Thoracic aorta (tissue), 2 donors: ENCODE measurements around the gene PAX2. TPM values are rescaled to one million over a fixed set of nuclear protein-coding genes. Genes with fewer than 3 reads are reported as not detected.

ENCODE experiments used
- ATAC-seq: fragments of 150-250 bp; one replicate; pipeline ENCODE4 v1.8.0; 2017; ENCODE audit warnings: low read depth; ENCODE audit not compliant: insufficient number of reproducible peaks, low FRiP score
- DNase-seq: peaks from one replicate; pipeline ENCODE4 v3.0.0-alpha.2; 2020; ENCODE audit warnings: low spot score
- H3K27ac ChIP-seq, 2 donors: fragments of 200-600 bp; sonication (generic); 1 replicate in 1 of 2; 2 replicates in 1 of 2; pipeline ENCODE4 v1.5.1; 2016; ENCODE audit warnings: mild to moderate bottlenecking in 2 of 2, moderate library complexity in 2 of 2
- H3K27me3 ChIP-seq: fragments of 200-600 bp; sonication (generic); replicated peaks from 2 replicates; pipeline ENCODE4 v1.6.0; 2016; ENCODE audit warnings: mild to moderate bottlenecking; ENCODE audit not compliant: insufficient read depth
- H3K36me3 ChIP-seq: fragments of 200-600 bp; sonication (generic); one replicate; pipeline ENCODE4 v1.5.1; 2016
- H3K4me1 ChIP-seq, 2 donors: fragments of 200-600 bp; sonication (generic); 1 replicate in 1 of 2; 2 replicates in 1 of 2; pipeline versions ENCODE4 v1.5.1 to v1.6.0; 2016; ENCODE audit warnings: low read depth in 2 of 2, mild to moderate bottlenecking in 1 of 2; ENCODE audit not compliant: control insufficient read depth in 1 of 2
- H3K4me3 ChIP-seq: fragments of 200-600 bp; sonication (generic); 2 replicates; pipeline ENCODE4 v1.5.1; 2016; ENCODE audit warnings: mild to moderate bottlenecking
- H3K9me3 ChIP-seq: fragments of 200-600 bp; sonication (generic); 2 replicates; pipeline ENCODE4 v1.5.1; 2016
- total RNA-seq, 2 donors: library from RNA; depleted of rRNA; stranded (reverse); fragments of >200 nt; gene quantifications; one replicate each; pipeline versions ENCODE4 v1.1.0 to v1.2.3, GENCODE V29; 2016
- TF ChIP-seq, protein P1 (sequence below): fragments of 200-600 bp; sonication (generic); IDR thresholded peaks from one replicate; pipeline ENCODE4 v1.5.1; 2019; ENCODE audit warnings: antibody characterized with exemption

The PAX2 gene
- total RNA-seq, 2 donors from 2014 or later, result not detected

GRCh38 chr10:100775386-100775785 lies 30.0 kb downstream of the PAX2 start:
- no peaks in the 10 kb centered on the region for H3K4me1 ChIP-seq
- TF ChIP-seq, protein P1, sequence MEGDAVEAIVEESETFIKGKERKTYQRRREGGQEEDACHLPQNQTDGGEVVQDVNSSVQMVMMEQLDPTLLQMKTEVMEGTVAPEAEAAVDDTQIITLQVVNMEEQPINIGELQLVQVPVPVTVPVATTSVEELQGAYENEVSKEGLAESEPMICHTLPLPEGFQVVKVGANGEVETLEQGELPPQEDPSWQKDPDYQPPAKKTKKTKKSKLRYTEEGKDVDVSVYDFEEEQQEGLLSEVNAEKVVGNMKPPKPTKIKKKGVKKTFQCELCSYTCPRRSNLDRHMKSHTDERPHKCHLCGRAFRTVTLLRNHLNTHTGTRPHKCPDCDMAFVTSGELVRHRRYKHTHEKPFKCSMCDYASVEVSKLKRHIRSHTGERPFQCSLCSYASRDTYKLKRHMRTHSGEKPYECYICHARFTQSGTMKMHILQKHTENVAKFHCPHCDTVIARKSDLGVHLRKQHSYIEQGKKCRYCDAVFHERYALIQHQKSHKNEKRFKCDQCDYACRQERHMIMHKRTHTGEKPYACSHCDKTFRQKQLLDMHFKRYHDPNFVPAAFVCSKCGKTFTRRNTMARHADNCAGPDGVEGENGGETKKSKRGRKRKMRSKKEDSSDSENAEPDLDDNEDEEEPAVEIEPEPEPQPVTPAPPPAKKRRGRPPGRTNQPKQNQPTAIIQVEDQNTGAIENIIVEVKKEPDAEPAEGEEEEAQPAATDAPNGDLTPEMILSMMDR, result no peak
- H3K27me3 ChIP-seq, result no peaks in the 10 kb centered on the region
- DNase-seq (no peak), ATAC-seq (no peak)
- H3K4me3 ChIP-seq, result no peak overlapping the region
- no peaks in the 10 kb centered on the region for H3K9me3 ChIP-seq
- no peaks in the 10 kb centered on the region for H3K36me3 ChIP-seq
- no peak overlapping the region for H3K27ac ChIP-seq

DNA sequence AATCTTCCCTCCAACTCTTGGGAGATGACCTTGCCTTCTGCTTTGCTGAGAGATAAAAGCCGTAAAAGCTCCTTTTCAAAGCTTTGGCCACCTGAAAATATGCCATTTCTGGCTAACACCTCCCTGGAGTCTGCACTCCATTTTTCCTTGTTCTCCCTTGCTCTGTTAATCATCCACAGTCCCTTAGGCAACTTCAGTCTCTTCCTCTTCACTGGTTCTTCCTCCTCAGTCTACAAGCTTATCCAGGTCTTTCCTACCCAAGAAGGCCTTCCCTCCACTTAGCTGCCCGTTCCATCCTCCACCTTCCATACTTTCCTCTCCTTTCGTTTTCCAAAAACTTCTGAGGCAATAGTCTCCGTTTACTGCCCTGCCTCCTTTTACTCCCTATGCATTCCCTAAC lies 30.5 kb downstream of the PAX2 start:
- TF ChIP-seq, protein P1, result no peak
- DNase-seq (no peak), ATAC-seq (no peak)
- Histone ChIP-seq H3K27ac (no peak overlapping the region), H3K27me3 (no peaks in the 10 kb centered on the region), H3K4me1 (no peaks in the 10 kb centered on the region), H3K9me3 (no peaks in the 10 kb centered on the region), H3K4me3 (no peak overlapping the region), H3K36me3 (no peaks in the 10 kb centered on the region)

DNA sequence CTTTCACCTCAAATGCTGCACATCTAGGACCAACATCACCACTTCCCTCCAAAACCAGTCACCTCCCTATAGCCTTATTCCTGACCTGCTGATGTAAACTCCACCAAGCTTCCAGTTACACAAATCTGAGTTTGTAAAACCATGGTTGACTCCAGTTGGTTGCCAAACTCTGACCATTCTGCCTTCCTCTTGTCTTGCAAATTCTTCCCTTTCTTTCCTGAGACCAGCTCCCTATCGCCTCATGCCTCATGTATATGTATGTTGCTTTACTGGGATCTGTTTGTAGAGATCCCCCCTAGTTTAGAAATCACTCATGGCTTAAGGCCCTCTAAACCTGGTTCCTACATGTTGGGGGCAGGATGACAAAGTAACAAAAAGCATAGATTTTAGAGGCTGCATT lies 31.3 kb downstream of the PAX2 start:
- TF ChIP-seq, protein P1, result no peak
- no peak for DNase-seq
- Histone ChIP-seq H3K4me1 (no peaks in the 10 kb centered on the region), H3K27ac (no peak overlapping the region), H3K27me3 (no peaks in the 10 kb centered on the region), H3K36me3 (no peaks in the 10 kb centered on the region), H3K4me3 (no peak overlapping the region), H3K9me3 (no peaks in the 10 kb centered on the region)
- no peak for ATAC-seq

- H3K27ac ChIP-seq, result no peak overlapping the region
- DNase-seq (no peak), ATAC-seq (no peak)
- H3K4me1 ChIP-seq, result no peaks in the 10 kb centered on the region
- no peak overlapping the region for H3K4me3 ChIP-seq
- no peaks in the 10 kb centered on the region for H3K27me3 ChIP-seq
- TF ChIP-seq, protein P1, result no peak
- H3K9me3 ChIP-seq, result no peaks in the 10 kb centered on the region
- no peaks in the 10 kb centered on the region for H3K36me3 ChIP-seq
Observed at GRCh38 chr10:100779329-100779728, 33.9 kb downstream of the PAX2 start.

DNA sequence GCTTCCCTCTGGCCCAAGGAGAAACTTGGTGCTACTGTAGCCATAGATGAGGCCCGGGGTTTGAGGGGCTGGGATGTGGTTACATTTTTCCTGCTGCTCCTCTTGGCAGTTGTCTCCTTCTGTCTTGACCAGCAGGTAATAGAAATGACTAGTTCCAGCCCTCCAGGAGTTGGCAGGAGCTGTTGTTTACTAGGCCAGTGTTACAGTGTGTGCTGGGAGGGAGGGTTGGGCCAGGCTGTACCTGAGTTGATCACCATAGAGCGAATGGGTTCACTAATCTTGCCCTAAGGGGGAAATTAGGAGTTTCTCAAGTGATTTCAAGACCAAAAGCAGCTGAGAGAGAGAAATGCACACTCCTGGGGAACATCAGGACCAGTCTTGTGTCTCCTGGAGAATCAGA lies 34.9 kb downstream of the PAX2 start:
- DNase-seq (no peak), ATAC-seq (no peak)
- no peak overlapping the region for H3K27ac ChIP-seq
- H3K4me1 ChIP-seq, result no peaks in the 10 kb centered on the region
- H3K4me3 ChIP-seq, result no peak overlapping the region
- H3K9me3 ChIP-seq, result no peaks in the 10 kb centered on the region
- no peaks in the 10 kb centered on the region for H3K36me3 ChIP-seq
- TF ChIP-seq, protein P1, result no peak
- H3K27me3 ChIP-seq, result no peaks in the 10 kb centered on the region
